ENCODE data around the gene ST7.
"Not testable (repeated sequence)": the region's sequence is repeated elsewhere in the genome, so short reads cannot be mapped to it uniquely, and the experiment has no call there.

The ST7 gene

DNA sequence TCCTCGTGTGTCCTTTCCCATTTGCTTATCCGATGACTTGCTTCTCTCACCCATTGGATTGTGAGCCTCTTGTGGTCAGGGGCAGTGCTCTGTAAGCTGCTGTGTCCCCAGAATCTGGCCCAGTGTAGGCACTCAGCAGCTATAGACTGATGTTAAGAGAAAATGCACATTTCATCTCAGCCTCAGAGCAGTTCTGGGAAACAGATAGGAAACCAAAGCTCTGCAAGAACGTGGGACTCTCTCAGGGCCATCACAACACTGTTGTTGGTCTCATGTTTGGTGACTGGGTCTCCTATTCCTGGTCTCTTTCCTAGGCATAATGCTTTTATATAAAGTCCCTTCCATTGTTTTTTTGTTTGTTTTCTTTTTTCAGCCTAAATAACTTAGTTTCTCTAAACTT is 141.2 kb downstream of the ST7 start:
- DNase-seq (ENCODE audit: low read depth, low spot score) = no peak

DNA sequence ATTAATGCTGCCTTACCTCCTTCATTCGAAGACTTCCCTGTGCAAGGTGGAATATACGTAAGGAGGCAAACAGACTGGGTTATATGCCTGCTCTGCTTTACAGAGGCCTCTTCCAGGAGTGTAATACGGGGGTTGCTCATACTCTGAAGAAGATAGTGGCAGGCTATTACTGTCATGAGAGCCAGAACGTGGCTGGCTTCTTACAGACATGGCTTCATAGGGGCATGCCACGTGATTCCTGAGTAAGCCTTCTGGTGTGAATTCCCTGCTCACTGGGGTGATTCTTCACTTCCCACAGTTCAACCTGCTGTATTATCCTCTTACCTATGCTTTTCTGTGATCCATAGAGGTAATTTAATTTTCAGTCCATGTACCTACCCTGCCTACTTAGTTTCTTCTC is 141.8 kb downstream of the ST7 start:
- no peak for DNase-seq (ENCODE audit: low read depth, low spot score)

DNA sequence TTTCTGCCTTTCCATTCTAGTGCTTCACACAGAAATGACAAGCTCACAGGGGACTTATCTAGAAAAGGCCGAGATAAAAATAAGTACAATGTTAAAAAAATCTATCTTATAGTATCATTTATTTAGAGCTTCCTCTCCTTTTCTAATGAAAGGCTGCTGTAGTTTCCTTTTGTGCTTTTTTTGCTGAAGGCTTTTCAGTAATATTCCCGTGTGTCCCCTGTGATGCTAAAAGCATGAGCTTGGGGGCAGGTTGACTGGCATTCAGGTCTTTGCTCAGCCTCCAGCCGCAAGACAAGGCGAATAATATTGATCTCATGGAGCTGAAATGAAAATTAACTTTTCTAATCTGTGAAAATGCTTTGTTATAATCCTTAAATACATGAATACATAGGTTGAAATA is 143.0 kb downstream of the ST7 start:
- DNase-seq (ENCODE audit: low read depth, low spot score) = no peak

DNA sequence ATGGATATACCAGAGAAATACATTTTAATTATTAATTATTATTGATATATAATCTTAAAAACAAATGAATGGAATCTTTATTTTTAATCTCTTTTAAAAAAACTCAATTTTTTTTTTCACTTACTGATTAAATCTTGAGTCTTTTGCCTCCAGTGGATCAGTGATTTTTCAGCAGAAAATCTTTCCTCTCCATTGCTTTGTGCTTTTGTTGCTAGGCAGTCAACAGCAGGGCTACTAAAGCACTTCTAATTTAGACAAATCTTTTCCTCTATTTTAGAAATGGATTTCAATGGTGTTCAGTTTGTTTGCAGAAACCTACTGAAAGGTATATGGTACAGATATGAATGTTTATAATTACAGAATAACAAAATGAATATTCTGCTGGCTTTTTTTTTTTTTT is 143.6 kb downstream of the ST7 start:
- no peak for DNase-seq (ENCODE audit: low read depth, low spot score)

DNA sequence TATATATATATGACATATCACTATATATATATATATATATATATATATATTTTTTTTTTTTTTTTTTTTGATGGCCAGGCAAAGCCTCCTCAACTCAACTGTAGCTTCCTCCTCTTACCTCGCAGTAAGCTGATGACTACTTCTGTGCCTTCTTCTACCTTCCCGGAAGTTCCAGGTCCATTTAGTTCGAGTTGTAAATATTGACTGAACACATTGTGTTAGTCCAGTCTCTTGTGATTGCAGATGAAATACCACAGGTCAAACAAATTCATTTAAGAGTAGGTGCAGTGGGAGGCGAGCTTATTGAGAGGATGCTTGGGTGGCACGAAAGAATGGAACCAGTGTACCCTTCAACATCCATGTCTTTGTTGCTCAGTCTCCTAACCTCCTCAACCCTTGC is 144.6 kb downstream of the ST7 start:
- no peak for DNase-seq (ENCODE audit: low read depth, low spot score)

DNA sequence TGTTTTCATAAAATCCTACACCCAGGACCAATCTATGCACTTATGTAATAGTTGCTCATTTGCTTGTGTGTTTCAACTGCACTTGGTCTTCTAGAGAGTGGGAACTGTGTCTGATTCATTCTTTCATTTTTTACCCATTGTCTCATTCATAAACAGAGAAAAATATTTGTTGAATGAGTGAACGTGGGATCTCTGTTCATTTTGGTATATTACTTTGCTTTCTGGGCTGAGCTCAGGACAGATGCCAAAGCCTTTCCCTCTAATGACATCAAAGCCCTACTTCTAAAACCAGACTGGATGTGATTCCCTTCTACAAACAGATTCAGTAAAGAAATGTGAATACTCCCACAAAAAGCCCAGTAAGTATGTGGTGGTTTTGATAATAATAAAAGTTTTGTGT is 145.2 kb downstream of the ST7 start:
- DNase-seq (ENCODE audit: low read depth, low spot score) = no peak

DNA sequence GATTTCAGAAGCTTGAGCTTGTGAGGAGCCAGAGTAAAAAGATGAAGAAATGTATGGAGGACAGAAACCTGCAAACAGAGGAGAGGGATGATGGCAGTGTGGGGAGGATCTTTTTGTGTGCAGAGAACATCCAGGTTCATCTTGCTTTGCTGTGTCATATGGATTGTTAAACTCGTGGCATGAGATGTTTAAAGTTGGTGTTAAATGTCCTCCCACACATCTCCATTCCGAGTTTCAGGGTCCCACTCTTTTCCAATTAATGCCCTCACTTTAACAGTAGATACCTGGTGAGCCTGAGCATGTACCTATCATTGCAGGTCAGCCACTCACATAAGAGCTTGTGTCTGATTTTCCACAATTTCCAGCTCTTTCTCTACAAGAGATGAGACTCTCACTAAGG is 147.7 kb downstream of the ST7 start:
- DNase-seq (ENCODE audit: low read depth, low spot score) = no peak

DNA sequence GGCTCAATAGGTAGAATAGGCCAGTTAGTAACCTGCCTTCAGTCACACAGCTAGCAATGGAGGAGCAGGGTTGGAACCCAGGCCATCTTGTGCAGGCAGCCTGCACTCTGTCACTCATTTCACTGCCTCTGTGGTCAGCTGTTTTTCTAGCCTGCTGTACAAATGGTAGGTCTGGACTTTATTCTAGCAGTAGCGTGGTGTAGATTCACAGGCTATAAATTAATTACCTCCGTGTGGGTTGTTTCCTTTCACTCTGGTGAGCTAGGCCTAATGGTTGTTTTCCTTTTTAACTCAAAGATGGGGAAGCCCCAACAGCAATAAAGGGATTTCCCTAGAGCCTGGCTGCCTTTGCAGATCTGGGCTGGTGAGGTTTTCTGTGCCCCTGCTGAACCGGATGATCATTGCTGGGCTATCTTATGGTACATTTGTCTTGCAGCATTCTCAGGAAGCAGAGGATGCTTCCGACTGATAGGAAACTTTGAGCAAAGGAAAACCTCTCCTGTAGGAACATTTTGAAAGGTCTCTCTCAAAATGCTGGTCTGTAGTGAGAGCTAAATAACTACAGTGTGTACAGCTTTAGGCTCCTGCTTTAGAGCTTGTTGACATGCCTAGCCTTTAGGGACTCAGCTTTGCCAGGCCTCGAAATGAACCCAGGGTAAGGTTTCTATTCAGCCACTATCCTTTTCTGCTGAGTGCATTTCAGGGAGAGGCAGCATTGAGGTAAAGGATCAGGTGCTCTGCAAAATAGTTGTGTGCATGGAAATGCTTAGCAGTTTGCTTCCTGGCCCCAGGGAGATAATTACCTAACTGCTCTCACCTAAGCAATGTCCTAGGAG is 157.4 kb downstream of the ST7 start:
- DNase-seq (ENCODE audit: low read depth, low spot score) = no peak

DNA sequence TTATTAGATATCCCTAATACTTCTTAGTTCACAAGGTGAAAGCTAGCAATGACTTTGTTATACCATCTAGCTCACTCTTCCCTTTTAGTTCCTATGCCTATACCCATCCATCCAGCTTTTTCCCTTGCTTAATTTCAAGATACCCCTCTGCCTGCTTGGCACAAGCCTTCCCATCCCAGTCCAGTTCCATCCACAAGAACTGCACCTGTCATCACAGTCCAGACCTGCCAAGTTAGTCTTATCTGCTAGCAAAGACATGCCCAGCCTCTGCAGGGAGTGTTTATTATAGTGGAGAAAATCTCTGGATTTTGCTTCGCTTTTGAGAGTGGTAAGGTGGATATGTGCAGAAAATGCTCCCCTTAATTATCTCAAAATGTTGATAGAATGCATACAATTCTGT is 158.2 kb downstream of the ST7 start:
- no peak for DNase-seq (ENCODE audit: low read depth, low spot score)

DNA sequence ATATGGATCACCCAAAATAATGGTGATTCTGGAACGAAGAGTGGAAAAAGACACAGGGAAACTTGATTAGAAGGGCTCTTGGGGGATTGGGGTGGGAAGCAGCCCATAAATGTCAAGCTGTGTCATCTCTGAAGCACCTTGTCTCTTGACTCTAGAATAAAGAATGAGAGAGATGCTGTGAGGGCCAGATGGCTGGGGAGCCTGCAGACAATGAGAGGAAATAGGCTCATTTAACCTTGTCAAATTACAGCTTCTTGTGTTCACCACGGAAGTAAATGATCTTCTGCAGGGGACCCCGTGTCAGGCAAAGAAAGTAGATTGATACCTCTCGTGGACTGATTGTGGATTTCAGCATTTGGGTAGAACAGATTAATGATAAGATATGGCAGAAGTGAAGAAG is 159.3 kb downstream of the ST7 start:
- DNase-seq (ENCODE audit: low read depth, low spot score) = no peak

DNA sequence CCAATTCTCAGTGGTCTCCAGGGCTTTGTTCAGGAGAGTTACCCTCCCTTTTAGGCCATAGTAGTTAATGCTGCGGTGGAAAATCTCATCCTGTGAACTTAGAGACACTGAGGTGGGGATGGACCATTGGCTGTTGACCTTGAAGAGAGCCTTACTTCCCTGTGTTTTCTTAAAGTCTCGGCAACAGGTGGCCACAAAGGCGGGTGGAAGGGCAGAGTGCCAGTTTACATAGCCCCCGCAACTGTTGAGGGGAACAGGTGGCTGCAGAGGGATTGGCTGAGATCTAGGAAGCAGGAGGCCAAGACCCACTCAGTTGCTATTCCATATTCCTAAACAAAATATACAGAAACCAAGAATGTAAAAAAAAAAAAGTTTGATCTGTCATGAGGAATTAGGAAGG is 160.6 kb downstream of the ST7 start:
- no peak for DNase-seq (ENCODE audit: low read depth, low spot score)

DNA sequence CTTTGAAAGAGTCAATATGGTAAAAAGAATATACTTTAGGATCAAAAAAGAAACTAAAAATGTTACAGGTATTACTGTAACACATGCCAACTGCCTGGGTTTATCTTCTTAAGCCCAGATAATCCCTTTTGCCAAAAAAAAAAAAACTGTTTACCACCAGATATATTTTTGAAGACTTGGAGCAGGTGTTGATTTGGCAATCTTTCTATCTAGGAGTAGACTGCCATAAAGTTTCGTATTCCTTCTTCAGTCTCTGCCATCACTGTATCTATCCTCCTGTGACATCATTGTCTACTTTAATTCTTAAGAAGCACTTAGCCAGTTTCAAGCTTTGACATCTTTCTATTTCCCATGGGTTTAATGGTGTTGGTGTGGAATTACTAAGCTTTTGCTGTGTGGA is 161.0 kb downstream of the ST7 start:
- no peak for DNase-seq (ENCODE audit: low read depth, low spot score)

DNA sequence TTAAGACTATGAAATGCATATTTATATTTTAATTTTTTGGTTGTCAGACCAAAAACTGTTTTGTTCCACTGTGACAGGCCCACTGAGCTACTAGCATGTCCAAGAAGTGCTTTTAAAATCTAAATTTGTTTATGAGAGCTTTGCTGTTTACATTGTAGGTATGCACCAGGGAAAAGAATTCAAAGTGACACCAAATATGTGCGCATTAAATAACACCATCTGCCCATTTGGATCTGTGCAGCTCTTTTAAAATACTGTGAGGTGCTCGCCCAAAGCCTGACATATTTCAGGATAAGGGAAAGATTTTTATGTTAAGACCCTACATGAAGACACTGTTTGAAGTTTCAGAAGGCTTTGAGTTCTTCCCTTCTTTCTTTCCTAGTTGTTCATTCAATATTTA is 162.9 kb downstream of the ST7 start:
- DNase-seq (ENCODE audit: low read depth, low spot score) = no peak

DNA sequence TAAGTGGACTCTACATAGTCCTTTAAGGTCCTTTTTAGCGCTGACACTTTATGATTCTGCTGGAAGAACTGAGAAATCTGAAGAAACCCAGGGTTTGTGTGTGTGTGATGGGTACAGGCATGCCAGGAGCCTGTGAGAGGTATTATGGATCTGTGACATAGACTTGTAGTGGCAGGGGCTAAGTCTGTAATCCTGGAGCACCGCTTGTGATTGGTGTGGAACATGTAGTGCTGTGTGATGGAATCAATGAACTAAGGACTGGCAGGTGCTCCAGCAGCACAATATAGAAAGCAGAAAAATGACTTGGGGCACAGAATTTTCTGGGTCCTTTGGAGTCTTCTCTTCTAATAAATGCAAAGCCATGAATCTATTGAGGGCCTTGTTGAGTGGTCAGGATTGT is 163.9 kb downstream of the ST7 start:
- DNase-seq (ENCODE audit: low read depth, low spot score) = no peak

DNA sequence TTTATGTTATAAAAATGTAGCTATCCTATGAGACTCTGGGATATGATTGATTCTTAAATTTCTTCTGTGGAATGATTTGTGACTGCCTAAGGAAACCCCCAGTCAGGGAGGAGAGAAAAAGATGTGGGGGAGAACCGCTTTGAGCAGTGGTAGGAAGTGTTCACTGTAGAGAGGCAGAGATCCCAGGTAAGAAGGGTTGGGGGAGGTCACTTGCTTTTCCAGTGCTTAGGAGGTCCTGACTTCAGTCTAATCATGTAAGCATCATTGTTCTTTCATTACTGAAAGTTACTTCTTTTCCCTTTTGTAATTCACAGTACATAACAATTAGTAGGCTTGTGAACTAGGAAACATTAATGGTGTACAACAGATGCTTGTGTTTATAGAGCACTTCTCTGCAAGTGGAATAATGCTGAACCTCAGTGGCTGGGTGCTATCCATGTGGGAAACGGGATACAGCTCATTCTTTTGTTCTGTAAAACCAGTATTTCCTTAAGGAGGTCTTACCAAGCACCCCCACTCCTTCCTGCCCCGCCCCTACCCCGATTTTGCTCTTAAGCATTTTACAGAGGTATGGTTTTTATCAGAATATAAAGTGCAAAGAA is 165.4 kb downstream of the ST7 start:
- no peak for DNase-seq (ENCODE audit: low read depth, low spot score)

DNA sequence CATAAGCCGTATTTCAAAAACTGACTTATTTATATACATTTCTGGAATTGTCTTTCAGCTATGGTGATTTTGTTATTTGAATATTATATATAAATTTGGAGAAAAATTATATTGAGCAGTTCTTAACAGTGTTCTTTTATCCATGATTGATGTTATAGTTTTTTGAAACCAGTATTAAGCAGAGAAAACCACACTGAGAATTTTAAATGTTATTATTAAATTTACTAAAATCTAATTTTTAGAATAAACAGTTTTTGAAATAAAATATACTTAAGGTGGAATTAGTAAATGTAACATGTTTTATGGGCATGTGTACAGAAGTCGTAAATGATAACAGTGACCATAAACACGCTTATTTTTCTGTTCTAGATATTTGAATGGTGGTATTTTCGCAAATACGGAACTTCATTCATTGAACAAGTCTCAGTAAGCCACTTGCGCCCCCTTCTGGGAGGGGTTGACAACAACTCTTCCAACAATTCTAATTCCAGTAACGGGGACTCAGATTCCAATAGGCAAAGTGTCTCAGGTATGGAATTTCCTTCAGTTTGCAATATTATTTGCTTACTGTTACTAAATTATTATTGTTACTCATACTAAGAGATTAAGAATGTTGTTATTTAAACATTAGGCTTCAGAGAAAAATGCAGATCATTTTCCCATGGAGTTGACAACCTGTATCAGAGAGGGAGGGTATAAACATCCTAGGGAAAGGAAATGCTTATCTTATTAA is 166.1 kb downstream of the ST7 start:
- peak; percentile 66 for DNase-seq (ENCODE audit: low read depth, low spot score)

DNA sequence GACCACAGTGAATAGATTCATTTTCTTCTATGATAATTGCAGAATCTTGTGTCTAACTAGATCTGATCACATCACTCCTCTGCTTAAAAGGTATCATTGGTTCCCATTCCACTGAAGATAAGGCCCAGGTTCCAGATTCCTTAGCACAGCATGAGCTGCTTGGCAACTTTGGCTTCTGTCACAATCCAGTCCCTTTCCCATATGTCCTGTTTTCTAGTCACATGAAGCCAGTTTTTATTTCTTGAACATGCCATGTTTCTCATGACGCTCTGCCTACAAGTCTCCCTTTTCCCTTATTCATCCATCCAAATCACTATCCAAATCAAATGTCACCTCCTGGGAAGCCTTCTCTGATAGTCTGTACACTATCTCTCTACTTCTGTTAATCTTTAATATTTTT is 167.0 kb downstream of the ST7 start:
- not testable (repeated sequence) for DNase-seq (ENCODE audit: low read depth, low spot score)

DNA sequence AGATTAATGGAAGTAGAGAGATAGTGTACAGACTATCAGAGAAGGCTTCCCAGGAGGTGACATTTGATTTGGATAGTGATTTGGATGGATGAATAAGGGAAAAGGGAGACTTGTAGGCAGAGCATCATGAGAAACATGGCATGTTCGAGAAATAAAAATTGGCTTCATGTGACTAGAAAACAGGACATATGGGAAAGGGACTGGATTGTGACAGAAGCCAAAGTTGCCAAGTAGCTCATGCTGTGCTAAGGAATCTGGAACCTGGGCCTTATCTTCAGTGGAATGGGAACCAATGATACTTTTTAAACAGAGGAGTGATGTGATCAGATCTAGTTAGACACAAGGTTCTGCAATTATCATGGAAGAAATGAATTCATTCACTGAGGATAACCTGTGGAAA is 168.7 kb downstream of the ST7 start:
- DNase-seq (ENCODE audit: low read depth, low spot score) = not testable (repeated sequence)

DNA sequence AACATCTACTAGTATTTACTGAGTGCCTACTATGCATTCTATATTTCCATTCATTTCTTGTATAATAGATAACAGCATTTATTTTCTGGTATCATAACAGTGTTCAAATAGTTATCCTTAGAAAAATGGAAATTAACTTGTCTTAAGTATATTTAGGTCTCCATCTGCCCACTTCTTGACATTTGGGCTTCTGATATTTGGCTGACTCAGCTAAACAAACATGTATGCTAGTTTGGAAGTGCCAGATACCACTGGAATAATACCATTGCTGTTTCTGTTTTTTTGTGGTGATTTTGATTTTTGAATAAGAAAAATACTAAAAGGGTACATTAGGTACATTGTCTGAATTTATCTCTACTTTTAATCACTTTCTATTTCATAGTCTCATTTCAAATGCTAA is 169.2 kb downstream of the ST7 start:
- no peak for DNase-seq (ENCODE audit: low read depth, low spot score)

DNA sequence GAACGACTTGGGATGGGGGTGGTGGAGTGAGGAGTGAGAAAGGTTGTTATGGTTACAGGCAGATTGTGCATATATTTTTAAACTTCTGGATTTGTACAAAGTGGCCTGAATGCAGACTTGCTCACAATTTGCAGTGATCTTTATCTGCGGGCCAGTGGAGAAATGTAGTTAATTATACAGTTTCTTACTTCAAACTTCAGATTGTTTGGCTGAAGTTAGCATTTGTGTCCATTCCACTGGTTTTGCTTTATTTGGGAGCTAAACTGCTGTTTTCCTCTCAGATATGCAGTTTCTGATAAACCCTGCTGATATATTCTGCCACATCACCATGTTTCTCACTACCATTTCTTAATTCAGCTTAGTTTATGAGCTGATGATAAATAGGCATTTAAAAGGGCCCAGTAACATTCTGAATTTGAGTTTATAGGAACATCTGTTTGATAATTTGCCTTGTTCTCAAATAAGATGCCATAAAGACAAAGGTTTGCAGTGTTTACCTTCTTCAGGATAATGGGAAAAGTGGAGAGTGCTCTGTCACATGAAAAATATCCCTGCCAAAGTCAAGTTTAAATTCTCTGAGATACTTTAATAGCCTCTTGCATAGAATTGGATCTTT is 170.1 kb downstream of the ST7 start:
- DNase-seq (ENCODE audit: low read depth, low spot score) = no peak

DNA sequence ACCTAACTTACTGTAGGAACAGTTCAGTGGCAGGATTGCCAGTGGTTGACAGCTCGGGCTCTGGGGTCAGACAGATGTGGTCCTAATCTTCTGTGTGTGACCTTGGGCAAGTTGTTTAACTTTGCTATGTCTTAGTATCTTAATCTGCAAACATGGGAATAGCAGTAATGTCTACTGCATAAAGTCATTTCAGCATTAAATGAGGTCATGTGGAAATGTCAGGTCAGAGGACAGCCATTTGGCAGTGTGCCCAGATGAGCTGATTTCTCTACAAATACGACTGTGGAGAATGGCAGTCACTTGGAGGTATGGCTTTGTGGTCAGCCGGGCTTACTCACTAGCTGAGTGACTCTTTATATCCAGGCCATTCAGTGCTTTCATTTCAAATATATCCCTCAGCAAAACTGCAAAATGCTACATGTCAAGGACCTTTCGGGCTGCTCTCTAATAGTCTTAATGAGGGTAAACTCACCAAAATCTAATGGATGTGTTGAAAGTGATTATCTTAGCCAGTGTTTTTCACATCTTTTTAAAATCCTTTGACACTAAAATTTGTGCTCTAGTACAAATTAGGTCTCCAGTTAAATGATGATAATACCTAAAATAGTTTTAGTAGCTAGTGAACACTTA is 171.4 kb downstream of the ST7 start:
- DNase-seq (ENCODE audit: low read depth, low spot score) = no peak

DNA sequence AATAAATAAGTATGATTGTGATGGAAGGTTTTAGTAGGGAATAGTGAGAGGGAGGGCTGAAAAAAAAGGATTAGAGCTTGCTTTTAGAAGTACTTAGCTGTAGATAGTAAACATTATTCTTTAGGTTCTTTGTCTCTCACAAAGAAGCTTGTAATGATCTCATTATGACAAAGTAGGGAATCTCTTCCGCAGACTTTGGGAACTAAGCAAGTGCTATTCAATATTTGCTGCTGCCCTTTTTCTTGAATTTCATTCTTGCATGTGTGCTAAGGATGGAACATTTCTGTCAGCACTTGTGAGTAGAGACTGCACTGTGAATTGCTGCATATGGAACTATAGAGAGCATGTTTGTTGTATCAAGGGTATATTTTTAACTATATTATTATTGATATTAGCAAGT is 173.4 kb downstream of the ST7 start:
- no peak for DNase-seq (ENCODE audit: low read depth, low spot score)

All from activated CD4-positive, CD25-positive, alpha-beta regulatory T cell treated with anti-CD3 and anti-CD28 coated beads, Interleukin-2, amount 50 U/mL, for 16 hours (primary cell).